HepG2 (cell line): ENCODE measurements around the gene PDE9A.

ENCODE experiments used
- ESRRA ChIP-seq: sonication (generic); formaldehyde crosslinking; IDR thresholded peaks from 2 replicates; pipeline ENCODE4 v1.5.1; 2020; ENCODE audit warnings: mild to moderate bottlenecking, low read depth, missing genetic modification reagents
- EZH2 ChIP-seq: conservative IDR thresholded peaks from 2 replicates; pipeline ENCODE4 v1.6.1; 2012; ENCODE audit warnings: mild to moderate bottlenecking, low read depth, low read length, moderate library complexity
- POGZ ChIP-seq: sonication (generic); formaldehyde crosslinking; IDR thresholded peaks from 2 replicates; pipeline ENCODE4 v1.4.0; 2020; ENCODE audit warnings: mild to moderate bottlenecking, missing genetic modification reagents
- TF ChIP-seq, protein P1 (sequence below): sonication (generic); formaldehyde crosslinking; IDR thresholded peaks from 2 replicates; pipeline ENCODE4 v1.8.1; 2022; ENCODE audit warnings: low read depth, mild to moderate bottlenecking, missing genetic modification reagents
- TF ChIP-seq, protein P2 (sequence below): sonication (generic); formaldehyde crosslinking; IDR thresholded peaks from 2 replicates; pipeline ENCODE4 v1.5.0; 2020; ENCODE audit warnings: mild to moderate bottlenecking, missing genetic modification reagents, moderate library complexity
- TF ChIP-seq, protein P3 (sequence below): sonication (generic); formaldehyde crosslinking; IDR thresholded peaks from 2 replicates; pipeline ENCODE4 v1.8.0; 2022; ENCODE audit warnings: missing genetic modification reagents, mild to moderate bottlenecking, moderate library complexity, borderline replicate concordance
- TF ChIP-seq, protein P4 (sequence below): sonication (generic); formaldehyde crosslinking; IDR thresholded peaks from 2 replicates; pipeline ENCODE4 v1.4.0; 2020; ENCODE audit warnings: missing genetic modification reagents, borderline replicate concordance

DNA sequence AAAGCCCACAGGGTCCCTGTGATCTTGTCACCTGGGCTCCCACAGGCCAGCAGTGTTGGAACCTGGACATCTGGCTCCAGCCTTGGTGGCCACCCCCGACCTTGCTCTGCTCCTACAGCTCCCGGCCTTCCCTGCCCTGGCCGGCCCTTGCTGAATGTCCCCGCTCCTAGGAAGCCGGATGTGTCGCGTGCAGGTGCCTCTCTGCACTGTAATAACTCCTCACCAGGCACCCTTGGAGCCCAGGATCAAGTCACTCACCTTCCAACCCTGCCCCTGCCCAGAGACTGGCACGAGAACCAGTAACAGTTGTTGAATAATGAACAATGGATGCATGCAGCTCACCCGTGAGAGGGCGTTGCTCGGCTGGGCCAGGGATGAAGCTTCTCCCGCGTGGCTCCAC lies 12.1 kb downstream of the PDE9A start:
- TF ChIP-seq, protein P1, sequence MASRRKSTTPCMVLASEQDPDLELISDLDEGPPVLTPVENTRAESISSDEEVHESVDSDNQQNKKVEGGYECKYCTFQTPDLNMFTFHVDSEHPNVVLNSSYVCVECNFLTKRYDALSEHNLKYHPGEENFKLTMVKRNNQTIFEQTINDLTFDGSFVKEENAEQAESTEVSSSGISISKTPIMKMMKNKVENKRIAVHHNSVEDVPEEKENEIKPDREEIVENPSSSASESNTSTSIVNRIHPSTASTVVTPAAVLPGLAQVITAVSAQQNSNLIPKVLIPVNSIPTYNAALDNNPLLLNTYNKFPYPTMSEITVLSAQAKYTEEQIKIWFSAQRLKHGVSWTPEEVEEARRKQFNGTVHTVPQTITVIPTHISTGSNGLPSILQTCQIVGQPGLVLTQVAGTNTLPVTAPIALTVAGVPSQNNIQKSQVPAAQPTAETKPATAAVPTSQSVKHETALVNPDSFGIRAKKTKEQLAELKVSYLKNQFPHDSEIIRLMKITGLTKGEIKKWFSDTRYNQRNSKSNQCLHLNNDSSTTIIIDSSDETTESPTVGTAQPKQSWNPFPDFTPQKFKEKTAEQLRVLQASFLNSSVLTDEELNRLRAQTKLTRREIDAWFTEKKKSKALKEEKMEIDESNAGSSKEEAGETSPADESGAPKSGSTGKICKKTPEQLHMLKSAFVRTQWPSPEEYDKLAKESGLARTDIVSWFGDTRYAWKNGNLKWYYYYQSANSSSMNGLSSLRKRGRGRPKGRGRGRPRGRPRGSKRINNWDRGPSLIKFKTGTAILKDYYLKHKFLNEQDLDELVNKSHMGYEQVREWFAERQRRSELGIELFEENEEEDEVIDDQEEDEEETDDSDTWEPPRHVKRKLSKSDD (CRISPR knock-in tag), result no peak
- TF ChIP-seq ESRRA (CRISPR knock-in tag) (no peak), POGZ (CRISPR knock-in tag) (no peak), EZH2 (no peak)
- TF ChIP-seq, protein P2, sequence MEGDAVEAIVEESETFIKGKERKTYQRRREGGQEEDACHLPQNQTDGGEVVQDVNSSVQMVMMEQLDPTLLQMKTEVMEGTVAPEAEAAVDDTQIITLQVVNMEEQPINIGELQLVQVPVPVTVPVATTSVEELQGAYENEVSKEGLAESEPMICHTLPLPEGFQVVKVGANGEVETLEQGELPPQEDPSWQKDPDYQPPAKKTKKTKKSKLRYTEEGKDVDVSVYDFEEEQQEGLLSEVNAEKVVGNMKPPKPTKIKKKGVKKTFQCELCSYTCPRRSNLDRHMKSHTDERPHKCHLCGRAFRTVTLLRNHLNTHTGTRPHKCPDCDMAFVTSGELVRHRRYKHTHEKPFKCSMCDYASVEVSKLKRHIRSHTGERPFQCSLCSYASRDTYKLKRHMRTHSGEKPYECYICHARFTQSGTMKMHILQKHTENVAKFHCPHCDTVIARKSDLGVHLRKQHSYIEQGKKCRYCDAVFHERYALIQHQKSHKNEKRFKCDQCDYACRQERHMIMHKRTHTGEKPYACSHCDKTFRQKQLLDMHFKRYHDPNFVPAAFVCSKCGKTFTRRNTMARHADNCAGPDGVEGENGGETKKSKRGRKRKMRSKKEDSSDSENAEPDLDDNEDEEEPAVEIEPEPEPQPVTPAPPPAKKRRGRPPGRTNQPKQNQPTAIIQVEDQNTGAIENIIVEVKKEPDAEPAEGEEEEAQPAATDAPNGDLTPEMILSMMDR (CRISPR knock-in tag), result no peak
- TF ChIP-seq, protein P3, sequence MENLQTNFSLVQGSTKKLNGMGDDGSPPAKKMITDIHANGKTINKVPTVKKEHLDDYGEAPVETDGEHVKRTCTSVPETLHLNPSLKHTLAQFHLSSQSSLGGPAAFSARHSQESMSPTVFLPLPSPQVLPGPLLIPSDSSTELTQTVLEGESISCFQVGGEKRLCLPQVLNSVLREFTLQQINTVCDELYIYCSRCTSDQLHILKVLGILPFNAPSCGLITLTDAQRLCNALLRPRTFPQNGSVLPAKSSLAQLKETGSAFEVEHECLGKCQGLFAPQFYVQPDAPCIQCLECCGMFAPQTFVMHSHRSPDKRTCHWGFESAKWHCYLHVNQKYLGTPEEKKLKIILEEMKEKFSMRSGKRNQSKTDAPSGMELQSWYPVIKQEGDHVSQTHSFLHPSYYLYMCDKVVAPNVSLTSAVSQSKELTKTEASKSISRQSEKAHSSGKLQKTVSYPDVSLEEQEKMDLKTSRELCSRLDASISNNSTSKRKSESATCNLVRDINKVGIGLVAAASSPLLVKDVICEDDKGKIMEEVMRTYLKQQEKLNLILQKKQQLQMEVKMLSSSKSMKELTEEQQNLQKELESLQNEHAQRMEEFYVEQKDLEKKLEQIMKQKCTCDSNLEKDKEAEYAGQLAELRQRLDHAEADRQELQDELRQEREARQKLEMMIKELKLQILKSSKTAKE (CRISPR knock-in tag), result no peak
- TF ChIP-seq, protein P4, sequence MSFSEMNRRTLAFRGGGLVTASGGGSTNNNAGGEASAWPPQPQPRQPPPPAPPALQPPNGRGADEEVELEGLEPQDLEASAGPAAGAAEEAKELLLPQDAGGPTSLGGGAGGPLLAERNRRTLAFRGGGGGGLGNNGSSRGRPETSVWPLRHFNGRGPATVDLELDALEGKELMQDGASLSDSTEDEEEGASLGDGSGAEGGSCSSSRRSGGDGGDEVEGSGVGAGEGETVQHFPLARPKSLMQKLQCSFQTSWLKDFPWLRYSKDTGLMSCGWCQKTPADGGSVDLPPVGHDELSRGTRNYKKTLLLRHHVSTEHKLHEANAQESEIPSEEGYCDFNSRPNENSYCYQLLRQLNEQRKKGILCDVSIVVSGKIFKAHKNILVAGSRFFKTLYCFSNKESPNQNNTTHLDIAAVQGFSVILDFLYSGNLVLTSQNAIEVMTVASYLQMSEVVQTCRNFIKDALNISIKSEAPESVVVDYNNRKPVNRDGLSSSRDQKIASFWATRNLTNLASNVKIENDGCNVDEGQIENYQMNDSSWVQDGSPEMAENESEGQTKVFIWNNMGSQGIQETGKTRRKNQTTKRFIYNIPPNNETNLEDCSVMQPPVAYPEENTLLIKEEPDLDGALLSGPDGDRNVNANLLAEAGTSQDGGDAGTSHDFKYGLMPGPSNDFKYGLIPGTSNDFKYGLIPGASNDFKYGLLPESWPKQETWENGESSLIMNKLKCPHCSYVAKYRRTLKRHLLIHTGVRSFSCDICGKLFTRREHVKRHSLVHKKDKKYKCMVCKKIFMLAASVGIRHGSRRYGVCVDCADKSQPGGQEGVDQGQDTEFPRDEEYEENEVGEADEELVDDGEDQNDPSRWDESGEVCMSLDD, result no peak
